GM12878 (cell line): ENCODE data around the gene ASTL. TPM values are rescaled to one million over a fixed set of nuclear protein-coding genes. Genes with fewer than 3 reads are reported as not detected.
A peak's percentile ranks its signal among the peaks of the same experiment; 100 is the strongest.

Source experiments
- ASH2L ChIP-seq: fragments of 300-600, 200-600 bp; sonication (generic); IDR thresholded peaks from 2 replicates; pipeline ENCODE4 v1.6.1; 2017; ENCODE audit warnings: low read depth, mild to moderate bottlenecking, borderline replicate concordance
- BCL3 ChIP-seq: IDR thresholded peaks from 2 replicates; pipeline ENCODE4 v1.6.1; 2011; ENCODE audit warnings: borderline replicate concordance, low read depth, mild to moderate bottlenecking, moderate library complexity, low read length; ENCODE audit not compliant: insufficient read depth, poor library complexity, severe bottlenecking
- BHLHE40 ChIP-seq, 2 experiments: fragments of 450-650 bp in 1 of 2; IDR thresholded peaks; 2 replicates each; pipeline ENCODE4 v1.6.1; 2011 to 2017; ENCODE audit warnings: low read depth in 2 of 2, borderline replicate concordance in 1 of 2, improper control_type of control experiment in 1 of 2, low read length in 1 of 2, mild to moderate bottlenecking in 1 of 2
- CUX1 ChIP-seq: IDR thresholded peaks from 2 replicates; pipeline ENCODE4 v1.6.1; 2012; ENCODE audit warnings: improper control_type of control experiment, low read depth, low read length; ENCODE audit not compliant: insufficient replicate concordance
- E2F4 ChIP-seq: IDR thresholded peaks from 2 replicates; pipeline ENCODE4 v1.6.1; 2012; ENCODE audit warnings: low read depth, low read length, improper control_type of control experiment
- GABPA ChIP-seq: IDR thresholded peaks from 2 replicates; pipeline ENCODE4 v1.6.1; 2014; ENCODE audit warnings: antibody characterized with exemption, low read depth, mild to moderate bottlenecking, inconsistent platforms
- HSF1 ChIP-seq: fragments of 150-350 bp; IDR thresholded peaks from 2 replicates; pipeline ENCODE4 v1.6.1; 2014; ENCODE audit warnings: mild to moderate bottlenecking, low read depth, low read length
- MAX ChIP-seq: IDR thresholded peaks from 2 replicates; pipeline ENCODE4 v1.6.1; 2012; ENCODE audit warnings: low read depth, low read length, improper control_type of control experiment
- MEF2B ChIP-seq: fragments of 450-650 bp; IDR thresholded peaks from 2 replicates; pipeline ENCODE4 v1.6.1; 2018; ENCODE audit warnings: mild to moderate bottlenecking, moderate library complexity; ENCODE audit not compliant: partially characterized antibody, poor library complexity, severe bottlenecking
- NFYA ChIP-seq: IDR thresholded peaks from 2 replicates; pipeline ENCODE4 v1.6.1; 2011; ENCODE audit warnings: low read depth, mild to moderate bottlenecking, low read length, improper control_type of control experiment, borderline replicate concordance
- RAD21 ChIP-seq: IDR thresholded peaks from 2 replicates; pipeline ENCODE4 v1.6.1; 2011; ENCODE audit warnings: mild to moderate bottlenecking, low read depth, low read length, moderate library complexity; ENCODE audit not compliant: insufficient read depth
- RELA ChIP-seq: fragments of 450-650 bp; IDR thresholded peaks from 2 replicates; pipeline ENCODE4 v1.8.0; 2014; ENCODE audit warnings: borderline replicate concordance; ENCODE audit not compliant: partially characterized antibody
- SIX5 ChIP-seq: IDR thresholded peaks from 2 replicates; pipeline ENCODE4 v1.6.1; 2011; ENCODE audit warnings: mild to moderate bottlenecking, low read depth, low read length, moderate library complexity; ENCODE audit not compliant: severe bottlenecking
- SUPT20H ChIP-seq: IDR thresholded peaks from 2 replicates; pipeline ENCODE4 v1.6.1; 2011; ENCODE audit warnings: low read depth, mild to moderate bottlenecking, low read length, moderate library complexity, borderline replicate concordance; ENCODE audit not compliant: control insufficient read depth
- SUZ12 ChIP-seq: fragments of 200-600 bp; sonication (generic); IDR thresholded peaks from one replicate; pipeline ENCODE4 v1.6.1; 2018; ENCODE audit warnings: antibody characterized with exemption, mild to moderate bottlenecking; ENCODE audit not compliant: unreplicated experiment
- TCF7 ChIP-seq: IDR thresholded peaks from 2 replicates; pipeline ENCODE4 v1.6.1; 2014; ENCODE audit warnings: antibody characterized with exemption, borderline replicate concordance
- ZBED1 ChIP-seq: IDR thresholded peaks from 2 replicates; pipeline ENCODE4 v1.6.1; 2016; ENCODE audit warnings: borderline replicate concordance
- polyA plus RNA-seq, 11 experiments: library from polyadenylated mRNA; depleted of rRNA in 4 of 11; unstranded in 6 of 11; stranded (reverse) in 5 of 11; fragments of >200 nt; fragmentation: Nextera tagmentation in 4 of 11; fragmentation: Illumina TruSeq in 1 of 11; extraction: Ambion mirVana in 4 of 11; extraction: Trizol in 1 of 11; gene quantifications; 1 replicate in 1 of 11; 2 replicates in 10 of 11; pipeline versions ENCODE4 v1.2.1 to v1.2.3, GENCODE V29; 2011 to 2016; ENCODE audit warnings: inconsistent platforms in 2 of 11, missing spikeins in 2 of 11, low read depth in 1 of 11
- total RNA-seq, 4 experiments: library from RNA; depleted of rRNA in 3 of 4; stranded (reverse); fragments of >200 nt in 3 of 4; fragmentation: Illumina TruSeq in 1 of 4; extraction: Trizol in 1 of 4; gene quantifications; 2 replicates each; pipeline versions ENCODE4 v1.2.1 to v1.2.3, GENCODE V29; 2013 to 2021

ASTL gene
- total and polyA plus RNA-seq, 10 of the 15 experiments (the other 5 are each of a cell fraction or from before 2014, with no cell fraction given) = 0.18 to 1.0 (median 0.38) TPM; not detected in 4

- no peak for TF ChIP-seq HSF1
- 0 out of 4 replicates have a peak, but pooled peaks of 1 of the 2 experiments have one; percentile 8 for TF ChIP-seq BHLHE40 (IDR thresholded peaks at IDR 0.05; ENCODE audit: borderline replicate concordance in 1 of 2, low read depth in 2 of 2, low read length in 1 of 2)
- TF ChIP-seq RAD21 = peak; percentile 92
- no peak for TF ChIP-seq BCL3
- TF ChIP-seq MAX = no peak
- TF ChIP-seq SUZ12 = peak; percentile 46
- TF ChIP-seq ZBED1 = no peak; the same call in 1 of the 2 replicates
- TF ChIP-seq GABPA = no peak
- TF ChIP-seq MEF2B = peak; percentile 65
- TF ChIP-seq SUPT20H = no peak
- TF ChIP-seq SIX5 = no peak
- TF ChIP-seq ASH2L = no peak
- no peak for TF ChIP-seq NFYA
- no peak for TF ChIP-seq CUX1
- no peak for TF ChIP-seq RELA
- no peak for TF ChIP-seq E2F4
- no peak for TF ChIP-seq TCF7
These were observed at the start of gene ASTL (continued) for GRCh38 chr2:96138179-96139145.
